Fibroblast of lung (primary cell): ENCODE measurements around the gene CNST. TPM values are rescaled to one million over a fixed set of nuclear protein-coding genes. Genes with fewer than 3 reads are reported as not detected.

Experiments
- DNase-seq, 2 donors: peaks; one replicate each; pipeline versions ENCODE4 v3.0.0 to v3.0.0-alpha.2; 2010; ENCODE audit warnings: low read depth in 2 of 2
- H2AFZ ChIP-seq: 2 replicates; pipeline ENCODE4 v1.5.1; 2012; ENCODE audit warnings: low read length, control low read depth, inconsistent platforms
- H3K27ac ChIP-seq: 2 replicates; pipeline ENCODE4 v1.5.1; 2011; ENCODE audit warnings: low read length, control low read depth; ENCODE audit not compliant: insufficient read depth
- H3K27me3 ChIP-seq: 2 replicates; pipeline ENCODE4 v1.5.1; 2011; ENCODE audit warnings: mild to moderate bottlenecking, low read length; ENCODE audit not compliant: control insufficient read depth, insufficient read depth
- H3K36me3 ChIP-seq: 2 replicates; pipeline ENCODE4 v1.5.1; 2011; ENCODE audit warnings: low read length; ENCODE audit not compliant: control insufficient read depth, insufficient read depth
- H3K4me1 ChIP-seq: 2 replicates; pipeline ENCODE4 v1.5.1; 2011; ENCODE audit warnings: low read length; ENCODE audit not compliant: control insufficient read depth, insufficient read depth; ENCODE audit errors: extremely low read depth
- H3K4me2 ChIP-seq: 2 replicates; pipeline ENCODE4 v1.5.1; 2011; ENCODE audit warnings: low read length, control low read depth; ENCODE audit not compliant: insufficient read depth; ENCODE audit errors: extremely low read depth
- H3K4me3 ChIP-seq, 4 experiments: fragments of 200-600 bp in 1 of 4; sonication (generic) in 1 of 4; replicated peaks in 1 of 4; 2 replicates each; pipeline ENCODE4 v1.5.1; 2011 to 2016; ENCODE audit warnings: low read length in 4 of 4, low read depth in 3 of 4, mild to moderate bottlenecking in 3 of 4, control low read depth in 2 of 4, inconsistent platforms in 1 of 4, mixed read lengths in 1 of 4; ENCODE audit not compliant: insufficient read depth in 1 of 4; ENCODE audit errors: control extremely low read depth in 1 of 4
- H3K79me2 ChIP-seq: 2 replicates; pipeline ENCODE4 v1.5.1; 2012; ENCODE audit warnings: mild to moderate bottlenecking, low read length, inconsistent platforms; ENCODE audit not compliant: control insufficient read depth, insufficient read depth
- H3K9ac ChIP-seq: 2 replicates; pipeline ENCODE4 v1.5.1; 2011; ENCODE audit warnings: mild to moderate bottlenecking, low read length, control low read depth; ENCODE audit not compliant: insufficient read depth
- H3K9me3 ChIP-seq: 2 replicates; pipeline ENCODE4 v1.5.1; 2012; ENCODE audit warnings: low read depth, low read length; ENCODE audit not compliant: control insufficient read depth, insufficient read depth
- H4K20me1 ChIP-seq: 2 replicates; pipeline ENCODE4 v1.5.1; 2011; ENCODE audit warnings: low read length; ENCODE audit not compliant: control insufficient read depth, insufficient read depth; ENCODE audit errors: extremely low read depth
- CTCF ChIP-seq, 2 donors: IDR thresholded peaks in 1 of 2; conservative IDR thresholded peaks in 1 of 2; 1 replicate in 1 of 2; 2 replicates in 1 of 2; pipeline ENCODE4 v1.5.1; 2011 to 2012; ENCODE audit warnings: low read length in 2 of 2, control low read depth in 1 of 2, inconsistent platforms in 1 of 2, low read depth in 1 of 2, mild to moderate bottlenecking in 1 of 2
- EZH2 ChIP-seq: IDR thresholded peaks from 2 replicates; pipeline ENCODE4 v1.5.1; 2012; ENCODE audit warnings: low read length, control low read depth, mild to moderate bottlenecking; ENCODE audit errors: missing control alignments
- polyA plus RNA-seq, 2 donors: library from polyadenylated mRNA; depleted of rRNA in 1 of 2; stranded (reverse) in 1 of 2; unstranded in 1 of 2; fragments of >200 nt; gene quantifications; 2 replicates each; pipeline ENCODE4 v1.2.1, GENCODE V29; 2011 to 2012; ENCODE audit warnings: missing spikeins in 1 of 2
- total RNA-seq: library from RNA; depleted of rRNA; stranded (reverse); fragments of >200 nt; gene quantifications from 2 replicates; pipeline ENCODE4 v1.2.1, GENCODE V29; 2014

The CNST gene
- total and polyA plus RNA-seq, 2 donors (not counting 1 experiment from before 2014, with no cell fraction given), result 26.9 to 33.9 TPM

DNA sequence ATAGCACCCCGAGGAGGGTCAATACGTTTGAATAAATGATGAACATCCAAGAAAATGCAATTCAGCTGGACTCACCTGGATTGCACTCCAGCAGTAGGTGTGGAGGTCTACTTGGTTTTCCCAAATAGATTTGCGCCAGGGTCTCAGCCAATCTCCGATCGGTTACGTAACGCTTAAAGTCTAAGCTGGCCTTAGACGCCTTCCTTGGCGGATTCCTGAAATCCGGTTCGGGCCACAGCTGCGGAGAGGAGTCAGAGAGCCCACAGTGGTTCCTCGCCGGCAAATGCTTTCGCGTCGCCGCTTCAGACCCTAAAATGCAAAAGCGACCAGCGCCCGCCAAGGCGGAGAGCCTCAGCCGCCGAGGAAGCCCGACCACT lies 517 bp upstream of the CNST start:
- H3K9me3 ChIP-seq, result no peaks in the 10 kb centered on the region

GRCh38 chr1:246566813-246567645 lies 773 bp downstream of the CNST start:
- peaks cover 76% of the 10 kb centered on the region for H3K79me2 ChIP-seq
- peak overlapping the region; percentile 91 for H3K9ac ChIP-seq
- TF ChIP-seq CTCF (conservative IDR thresholded peaks at IDR 0.05 in 1 of 2, IDR thresholded peaks at IDR 0.05 in 1 of 2; ENCODE audit: low read depth in 1 of 2, low read length in 2 of 2), result no peak
- TF ChIP-seq EZH2, result no peak

More for the DNA sequence above, 517 bp upstream of the CNST start:
- Histone ChIP-seq H3K36me3 (peaks cover 2% of the 10 kb centered on the region), H3K27me3 (no peaks in the 10 kb centered on the region), H3K4me2 (peak overlapping the region; percentile 75), H3K4me1 (peaks cover 7% of the 10 kb centered on the region), H3K4me3 (peak overlapping the region; percentile 72 to 99 (median 90)), H2AFZ (peak overlapping the region; percentile 40), H4K20me1 (no peaks in the 10 kb centered on the region), H3K27ac (peak overlapping the region; percentile 42), H3K9ac (peak overlapping the region; percentile 70), H3K79me2 (peaks cover 64% of the 10 kb centered on the region)
- peak in 1 of 2 donors; percentile 71 for DNase-seq
- TF ChIP-seq CTCF (conservative IDR thresholded peaks at IDR 0.05 in 1 of 2, IDR thresholded peaks at IDR 0.05 in 1 of 2; ENCODE audit: low read depth in 1 of 2, low read length in 2 of 2) (no peak), EZH2 (no peak)

DNA sequence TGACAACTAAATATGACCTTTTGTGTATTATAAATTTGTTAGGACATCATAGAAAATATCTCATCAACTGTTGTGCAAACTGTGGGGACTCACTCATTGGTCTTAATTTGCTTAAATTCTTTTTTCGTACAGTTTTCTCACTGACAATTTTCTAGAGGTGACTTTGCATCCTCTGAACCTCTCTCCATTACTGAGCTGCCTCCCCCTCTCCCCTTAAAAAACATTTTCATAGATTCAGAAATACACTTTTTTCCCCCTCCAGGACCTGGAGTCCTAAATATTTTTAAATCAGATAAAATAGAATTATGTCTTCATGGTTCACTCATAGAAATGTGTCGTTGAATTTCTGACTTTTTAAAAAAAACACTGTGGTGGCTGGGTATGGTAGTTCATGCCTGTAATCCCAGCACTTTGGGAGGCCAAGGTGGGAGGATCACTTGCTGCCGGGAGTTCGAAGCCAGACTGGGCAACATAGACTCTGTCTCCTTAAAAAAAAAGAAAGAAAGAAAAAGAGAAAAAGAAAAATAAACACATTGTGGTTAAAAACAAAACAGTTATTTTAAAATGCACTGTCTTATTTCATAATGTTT lies 1.5 kb downstream of the CNST start:
- DNase-seq, result no peak
- H3K36me3 ChIP-seq, result no peaks in the 10 kb centered on the region
- H4K20me1 ChIP-seq, result no peaks in the 10 kb centered on the region
- no peak for TF ChIP-seq EZH2
- TF ChIP-seq CTCF (conservative IDR thresholded peaks at IDR 0.05 in 1 of 2, IDR thresholded peaks at IDR 0.05 in 1 of 2; ENCODE audit: low read depth in 1 of 2, low read length in 2 of 2), result no peak
- peaks cover 7% of the 10 kb centered on the region for H3K4me1 ChIP-seq
- H3K27me3 ChIP-seq, result no peaks in the 10 kb centered on the region
- no peaks in the 10 kb centered on the region for H3K9me3 ChIP-seq
- peaks cover 81% of the 10 kb centered on the region for H3K79me2 ChIP-seq
- H3K4me2 ChIP-seq, result peak overlapping the region; percentile 82
- peak overlapping the region; percentile 44 for H3K9ac ChIP-seq
- peak overlapping the region; percentile 97 for H3K27ac ChIP-seq
- peak overlapping the region; percentile 82 to 98 (median 95) for H3K4me3 ChIP-seq
- H2AFZ ChIP-seq, result no peak overlapping the region

More at GRCh38 chr1:246566813-246567645, 773 bp downstream of the CNST start:
- peak overlapping the region; percentile 97 for H3K27ac ChIP-seq
- peaks cover 7% of the 10 kb centered on the region for H3K4me1 ChIP-seq
- DNase-seq, result peak; percentile 65 to 89
- no peaks in the 10 kb centered on the region for H4K20me1 ChIP-seq
- H2AFZ ChIP-seq, result peak overlapping the region; percentile 31
- H3K9me3 ChIP-seq, result no peaks in the 10 kb centered on the region
- H3K4me2 ChIP-seq, result peak overlapping the region; percentile 82
- H3K36me3 ChIP-seq, result peaks cover 2% of the 10 kb centered on the region
- H3K27me3 ChIP-seq, result no peaks in the 10 kb centered on the region
- H3K4me3 ChIP-seq, result peak overlapping the region; percentile 82 to 98 (median 95)
